GM19043 (cell line): Measurements from ENCODE around the gene GFRA1.
"Not testable (repeated sequence)": the region's sequence is repeated elsewhere in the genome, so short reads cannot be mapped to it uniquely, and the experiment has no call there.

Experiments used
- ATAC-seq: cut with Tn5 transposase; IDR thresholded peaks from one replicate; pipeline ENCODE4 v1.9.1; 2021; ENCODE audit warnings: low read depth; ENCODE audit not compliant: unreplicated experiment

GFRA1 gene

GRCh38 chr10:116080553-116080952 is 192.5 kb downstream of the GFRA1 start:
- ATAC-seq: no peak

DNA sequence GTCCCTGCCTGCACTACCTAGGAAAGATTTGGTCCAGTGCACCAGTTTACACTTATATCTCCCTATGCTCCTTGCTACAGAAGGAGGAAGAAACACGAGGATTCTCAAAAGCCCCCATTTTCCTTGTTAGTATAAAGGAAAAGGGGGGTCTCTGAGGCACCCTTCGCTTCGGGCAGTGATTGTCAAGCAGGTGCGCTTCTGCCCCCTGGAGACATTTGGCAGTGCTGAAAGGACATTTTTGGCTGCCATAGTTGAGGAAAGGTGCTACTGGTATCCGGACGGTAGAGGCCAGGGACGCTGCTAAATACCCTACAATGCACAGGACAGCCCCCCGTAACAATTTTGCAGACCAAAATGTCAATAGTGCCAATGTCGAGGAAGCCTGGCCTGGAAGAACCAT is 193.7 kb downstream of the GFRA1 start:
- no peak for ATAC-seq

DNA sequence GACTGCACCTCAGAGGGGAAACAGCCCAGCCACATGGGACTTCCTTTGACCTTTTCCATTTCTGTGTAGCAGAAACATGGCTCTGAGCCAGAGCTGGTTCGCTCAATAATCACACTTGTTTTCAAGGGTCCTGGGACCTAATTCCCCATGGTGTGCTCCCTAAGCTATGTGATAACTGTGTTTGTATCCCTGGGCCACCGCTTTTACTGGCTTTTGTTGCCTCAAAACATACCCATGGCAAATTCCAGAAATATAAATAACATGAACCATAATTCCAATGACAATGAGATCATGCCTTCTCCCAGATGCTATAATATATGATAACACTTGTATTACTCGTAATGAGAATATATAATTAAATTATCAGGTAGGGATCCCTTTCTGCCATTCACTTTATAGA is 196.4 kb downstream of the GFRA1 start:
- no peak for ATAC-seq

GRCh38 chr10:116073510-116073909 is 199.5 kb downstream of the GFRA1 start:
- ATAC-seq: no peak

GRCh38 chr10:116073001-116073400 is 200.0 kb downstream of the GFRA1 start:
- ATAC-seq: no peak

DNA sequence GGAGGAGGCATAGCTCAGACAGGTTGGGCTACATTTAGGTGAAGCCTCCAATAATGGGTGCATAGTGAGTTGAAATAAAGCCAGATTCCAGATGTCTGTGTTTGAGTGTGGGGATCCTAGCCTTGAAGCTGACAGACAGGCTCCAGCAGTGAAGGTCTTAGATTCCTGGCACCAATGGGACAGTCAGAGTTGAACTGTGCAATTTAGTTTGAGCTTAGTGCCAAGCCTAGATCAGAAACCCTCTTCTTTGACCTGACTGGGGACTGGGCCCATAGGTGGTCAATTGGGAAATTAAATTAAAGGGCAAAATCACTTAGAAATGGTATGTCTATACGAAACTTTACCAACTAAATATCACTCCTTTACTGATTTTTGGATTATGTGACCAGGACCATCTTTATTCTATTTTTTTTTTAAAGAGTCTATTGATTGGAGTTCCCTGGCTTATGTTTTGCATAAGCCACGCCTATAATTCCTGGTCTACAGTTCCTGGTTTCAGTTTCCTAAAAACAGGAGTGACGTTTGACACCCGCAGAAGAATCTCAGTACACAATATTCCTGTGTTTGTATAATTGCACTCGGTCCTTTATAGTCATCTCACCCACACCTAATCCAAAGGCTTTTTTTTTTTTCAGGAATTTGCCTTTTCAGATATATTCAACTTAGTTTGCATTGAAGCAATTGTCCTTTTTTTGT is 201.4 kb downstream of the GFRA1 start:
- no peak for ATAC-seq

DNA sequence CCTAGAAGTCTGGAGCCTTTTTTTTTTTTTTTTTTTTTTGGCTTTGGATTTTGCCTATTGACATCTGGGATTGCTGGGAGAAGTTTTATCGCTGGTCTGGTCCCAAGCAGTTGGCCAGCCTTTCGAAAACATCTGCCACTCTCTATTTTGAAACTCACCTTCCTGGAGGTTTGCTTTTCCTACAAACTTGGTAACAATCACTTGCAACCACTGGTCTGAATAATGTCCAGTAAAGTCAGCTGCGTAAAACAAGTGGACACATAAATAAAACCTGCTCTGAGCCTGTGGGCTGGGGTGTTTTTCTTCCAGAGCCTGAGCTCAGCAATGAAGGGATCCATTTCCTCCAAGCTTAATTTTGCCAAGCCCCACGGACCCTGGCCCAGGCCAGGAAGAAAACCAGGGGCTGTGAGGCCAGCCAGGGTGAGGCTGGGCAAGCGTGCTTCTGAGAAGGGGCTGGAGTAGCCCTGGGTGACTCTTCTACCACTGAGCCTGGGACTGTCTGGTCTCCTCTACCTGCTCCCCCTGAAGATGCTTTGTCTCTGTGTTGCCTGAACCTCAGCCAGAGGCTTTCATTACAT is 202.2 kb downstream of the GFRA1 start:
- no peak for ATAC-seq

DNA sequence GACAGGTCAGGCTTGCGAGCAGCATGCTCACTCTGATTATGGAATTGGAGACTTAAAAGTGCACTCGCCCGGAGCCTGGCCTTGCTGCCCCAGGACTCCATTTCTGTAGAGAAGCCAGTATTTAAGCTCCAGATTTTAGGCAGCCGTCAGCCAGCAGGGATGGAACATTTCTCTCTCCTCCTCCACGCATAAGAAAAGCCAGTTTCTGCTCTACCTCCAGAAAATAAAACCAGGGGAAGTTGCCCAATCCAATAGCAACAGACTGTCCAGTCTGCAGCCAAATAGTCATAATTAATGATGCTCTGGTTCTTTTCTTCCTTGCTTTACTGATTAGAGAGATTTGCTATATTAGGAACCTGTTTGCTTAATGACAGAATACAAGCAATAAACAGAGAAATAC is 203.2 kb downstream of the GFRA1 start:
- no peak for ATAC-seq

GRCh38 chr10:116067825-116068224 is 205.2 kb downstream of the GFRA1 start:
- no peak for ATAC-seq

GRCh38 chr10:116063107-116063506 is 209.9 kb downstream of the GFRA1 start:
- ATAC-seq: no peak

DNA sequence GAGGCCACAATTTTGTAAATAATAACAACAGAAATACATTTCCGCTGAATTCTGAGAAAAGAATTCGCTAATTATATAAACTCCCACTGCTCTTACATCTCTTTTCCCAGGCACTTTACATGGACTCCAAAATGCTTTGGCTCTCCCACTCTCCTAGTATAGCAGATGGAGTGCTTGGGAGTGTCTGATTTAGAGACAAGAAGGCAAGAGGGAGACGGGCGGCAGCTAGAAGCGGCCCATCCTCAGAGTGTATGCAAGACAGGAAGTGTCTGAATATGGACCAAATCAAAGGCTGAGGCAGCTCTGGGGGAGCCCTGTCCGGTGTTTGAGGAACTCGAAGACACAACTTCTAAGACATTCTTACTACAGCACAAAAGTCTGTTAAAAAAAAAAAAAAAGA is 212.1 kb downstream of the GFRA1 start:
- no peak for ATAC-seq

GRCh38 chr10:116059320-116059719 is 213.7 kb downstream of the GFRA1 start:
- ATAC-seq: no peak

GRCh38 chr10:116056445-116057293 is 216.3 kb downstream of the GFRA1 start:
- ATAC-seq: no peak

DNA sequence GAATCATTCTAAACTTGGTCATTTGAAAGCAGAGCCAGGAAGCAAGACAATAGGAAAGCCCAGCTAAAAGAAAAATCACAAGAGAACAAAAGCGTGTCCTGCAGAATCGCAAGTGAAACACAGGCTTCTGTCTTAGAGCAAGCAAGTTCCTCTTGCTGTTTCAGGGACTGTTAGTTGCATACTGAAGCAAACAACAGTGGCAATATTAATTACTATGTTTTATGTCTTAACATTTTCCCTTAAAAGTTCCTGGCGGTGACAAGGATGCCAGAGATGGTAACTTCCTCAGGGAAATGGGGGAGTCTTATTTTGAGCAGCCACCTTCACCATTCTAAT is 217.1 kb downstream of the GFRA1 start:
- no peak for ATAC-seq

GRCh38 chr10:116055252-116055916 is 217.6 kb downstream of the GFRA1 start:
- ATAC-seq: no peak

DNA sequence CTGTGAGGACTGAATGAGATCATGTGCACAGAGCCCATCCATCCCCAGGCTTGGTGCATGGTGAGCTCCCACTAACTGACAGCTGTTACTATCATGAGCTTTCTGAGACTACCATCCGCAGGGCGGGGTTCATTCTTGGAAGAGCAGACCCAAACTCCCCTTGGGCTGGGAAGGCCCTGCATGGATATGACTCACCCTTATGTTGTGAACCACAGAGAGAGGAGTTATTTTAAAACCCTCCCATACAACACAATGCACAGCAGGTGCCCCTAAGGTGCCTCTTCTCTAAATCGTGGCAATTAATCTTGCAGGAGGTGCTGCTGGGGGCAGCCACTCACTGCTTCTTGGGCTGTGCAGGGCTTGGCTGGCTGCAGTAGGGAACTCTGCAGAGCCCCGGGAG is 219.1 kb downstream of the GFRA1 start:
- no peak for ATAC-seq

GRCh38 chr10:116053009-116053730 is 219.8 kb downstream of the GFRA1 start:
- ATAC-seq: not testable (repeated sequence)

DNA sequence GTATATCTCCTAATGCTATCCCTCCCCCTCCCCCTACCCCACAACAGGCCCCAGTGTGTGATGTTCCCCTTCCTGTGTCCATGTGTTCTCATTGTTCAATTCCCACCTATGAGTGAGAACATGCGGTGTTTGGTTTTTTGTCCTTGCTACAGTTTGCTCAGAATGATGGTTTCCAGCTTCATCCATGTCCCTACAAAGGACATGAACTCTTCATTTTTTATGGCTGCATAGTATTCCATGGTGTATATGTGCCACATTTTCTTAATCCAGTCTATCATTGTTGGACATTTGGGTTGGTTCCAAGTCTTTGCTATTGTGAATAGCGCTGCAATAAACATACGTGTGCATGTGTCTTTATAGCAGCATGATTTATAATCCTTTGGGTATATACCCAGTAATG is 220.5 kb downstream of the GFRA1 start:
- ATAC-seq: not testable (repeated sequence)

DNA sequence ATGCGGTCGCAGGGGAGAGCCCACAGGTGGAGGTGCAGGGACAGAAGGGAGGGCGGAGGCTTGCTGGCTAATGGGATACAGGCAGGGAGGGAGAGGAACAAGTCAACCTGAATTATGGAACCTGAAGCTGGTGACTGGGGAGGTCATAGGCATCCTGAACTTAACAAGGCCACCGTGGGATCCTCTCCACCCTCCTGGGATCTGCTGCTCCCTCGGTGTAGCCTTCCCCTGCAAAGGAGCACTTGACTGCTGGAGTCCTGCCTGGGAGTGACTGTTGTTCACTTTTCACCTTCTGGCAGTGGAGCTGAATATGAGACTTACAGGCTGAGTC is 223.1 kb downstream of the GFRA1 start:
- no peak for ATAC-seq

DNA sequence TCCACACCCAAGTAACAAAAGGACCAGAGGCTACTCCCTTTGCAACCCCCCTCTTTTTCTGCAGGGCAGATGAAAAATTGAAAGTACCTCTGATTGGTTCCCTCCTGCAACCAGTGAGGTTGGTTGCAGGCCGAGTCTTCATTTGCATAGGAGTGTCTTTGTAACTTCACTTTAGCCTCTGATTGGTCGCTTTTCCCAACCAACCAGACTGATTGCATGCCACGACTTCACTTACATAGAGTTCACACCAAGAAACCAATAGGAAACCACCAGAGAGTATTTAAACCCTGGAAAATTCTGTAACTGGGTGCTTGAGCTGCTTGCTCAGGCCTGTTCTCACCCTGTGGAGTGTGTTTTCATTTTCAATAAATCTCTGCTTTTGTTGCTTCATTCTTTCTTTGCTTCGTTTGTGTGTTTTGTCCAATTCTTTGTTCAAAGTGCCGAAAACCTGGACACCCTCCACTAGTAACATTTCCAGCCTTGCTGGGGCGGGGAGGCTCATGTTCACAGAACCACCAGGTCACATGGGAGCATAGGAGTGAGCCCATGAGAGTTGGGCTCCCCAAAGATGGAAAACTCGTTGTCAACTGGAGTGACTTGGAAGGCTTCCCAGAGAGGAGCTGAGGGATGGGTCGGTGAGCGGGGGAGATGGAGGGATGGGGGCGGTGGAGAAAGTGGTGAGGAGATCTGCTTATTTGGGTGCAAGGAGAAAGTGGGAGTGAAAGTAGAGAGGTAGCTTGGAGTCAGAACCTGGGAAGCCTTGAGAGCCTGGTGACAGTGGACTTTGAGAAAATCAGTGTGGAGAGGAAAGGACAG is 223.6 kb downstream of the GFRA1 start:
- ATAC-seq: no peak
